Stimulated activated CD4-positive, alpha-beta T cell treated with anti-CD3 and anti-CD28 coated beads, Interleukin-2, amount 100 ng/mL, for 4 hours (primary cell): Measurements from ENCODE around the gene KNCN.

Experiments
- DNase-seq: peaks from one replicate; pipeline ENCODE4 v3.0.0-alpha.2; 2020; ENCODE audit warnings: low read depth

Gene KNCN

GRCh38 chr1:46523496-46524353 is 27.7 kb downstream of the KNCN start:
- DNase-seq, result no peak

DNA sequence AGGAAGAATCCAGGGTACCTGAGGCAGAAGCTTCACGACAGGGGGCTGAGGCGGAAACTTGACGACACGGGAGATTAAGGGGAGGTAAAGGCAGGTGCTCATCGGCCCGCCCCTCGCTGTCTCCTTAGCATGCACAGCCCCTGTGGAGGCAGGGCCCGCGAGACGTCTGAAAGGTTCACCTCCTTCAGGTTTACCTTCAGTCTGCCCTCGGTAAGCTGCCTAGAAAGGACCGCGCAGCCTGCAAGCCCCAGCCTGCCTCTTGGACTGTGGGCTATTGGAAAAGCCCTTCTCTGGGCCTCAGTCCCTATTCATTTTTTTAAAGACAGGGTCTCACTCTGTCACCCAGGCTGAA is 28.5 kb downstream of the KNCN start:
- no peak for DNase-seq

DNA sequence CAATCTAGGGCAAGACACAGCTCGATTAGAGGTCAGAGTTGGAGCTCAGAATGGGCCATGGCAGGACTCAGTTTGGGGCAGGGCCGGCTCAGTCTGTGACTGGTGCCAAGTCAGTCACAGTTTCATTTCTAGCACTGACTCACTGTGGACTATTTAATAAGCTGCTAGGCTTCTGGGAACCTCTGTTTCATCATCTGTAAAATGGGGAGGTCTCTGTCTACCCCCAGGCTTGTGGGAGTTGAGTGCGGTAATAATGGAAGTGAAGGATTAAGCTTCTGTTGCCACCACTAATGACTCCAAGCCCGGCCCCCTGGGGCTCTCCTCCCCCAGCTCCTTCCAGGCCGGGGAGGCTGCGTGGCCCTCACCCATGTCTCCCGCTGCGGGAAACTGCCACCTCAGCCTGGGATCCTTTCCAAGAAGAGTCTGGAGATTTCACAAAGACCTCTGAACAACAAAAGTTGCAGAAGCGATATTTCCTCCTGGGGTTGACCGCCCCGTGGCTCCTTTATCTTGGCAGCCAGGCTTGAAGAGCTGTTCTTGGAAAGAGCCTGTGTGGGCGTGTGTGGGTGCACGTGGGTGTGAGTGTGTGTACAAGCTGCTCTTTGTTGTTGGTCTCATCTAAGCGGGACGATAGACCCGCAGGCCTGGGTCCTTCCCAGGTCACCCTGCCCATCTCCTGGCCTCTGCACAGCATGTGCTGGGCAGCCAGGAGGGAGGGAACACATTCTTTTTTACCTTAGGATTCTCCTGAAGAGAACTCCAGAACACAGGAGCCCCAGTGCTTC is 29.1 kb downstream of the KNCN start:
- no peak for DNase-seq

GRCh38 chr1:46521414-46521813 is 30.0 kb downstream of the KNCN start:
- DNase-seq, result no peak

GRCh38 chr1:46520063-46520911 is 31.2 kb downstream of the KNCN start:
- DNase-seq, result no peak

GRCh38 chr1:46519209-46519608 is 32.2 kb downstream of the KNCN start:
- no peak for DNase-seq

GRCh38 chr1:46517932-46518498 is 33.4 kb downstream of the KNCN start:
- no peak for DNase-seq

- DNase-seq, result no peak
Measured at GRCh38 chr1:46517010-46517600, 34.3 kb downstream of the KNCN start.

DNA sequence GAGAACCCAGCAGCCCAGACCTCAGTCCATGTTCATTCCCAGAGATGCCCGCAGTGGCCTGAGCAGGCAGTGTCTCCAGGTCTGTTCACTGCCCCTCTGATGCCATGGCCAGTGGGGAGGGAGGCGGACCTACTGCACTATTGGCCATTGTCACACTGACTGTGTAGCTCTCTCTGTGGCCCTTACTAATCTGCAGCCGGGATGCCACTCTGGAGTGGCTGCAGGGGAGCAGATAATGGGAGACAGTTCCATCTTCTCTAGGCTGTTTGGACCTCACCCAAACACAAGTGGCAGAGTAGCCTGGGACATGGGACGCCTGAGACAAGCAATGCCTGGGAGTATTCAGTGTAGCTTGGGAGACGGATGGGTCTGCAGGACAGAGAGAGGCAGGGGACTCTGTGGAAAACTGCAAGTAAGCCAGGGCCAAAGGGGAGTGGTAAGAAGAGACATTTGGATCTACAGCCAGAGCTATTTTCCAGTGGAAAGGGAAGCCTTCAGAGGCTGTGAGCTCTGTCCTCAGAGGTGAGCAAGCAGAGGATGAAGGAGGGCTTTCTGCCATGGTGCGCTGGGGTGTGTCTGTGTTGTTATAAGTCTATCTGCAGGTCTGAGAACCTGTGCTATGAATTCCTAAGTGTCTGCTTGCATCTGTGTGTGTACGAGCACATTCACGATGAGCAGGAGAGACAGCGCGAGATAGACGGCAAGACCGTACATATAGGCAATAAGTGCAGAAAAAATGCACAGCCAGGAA is 35.1 kb downstream of the KNCN start:
- DNase-seq, result no peak

- DNase-seq, result no peak
Measured at GRCh38 chr1:46515576-46515975, 35.9 kb downstream of the KNCN start.

DNA sequence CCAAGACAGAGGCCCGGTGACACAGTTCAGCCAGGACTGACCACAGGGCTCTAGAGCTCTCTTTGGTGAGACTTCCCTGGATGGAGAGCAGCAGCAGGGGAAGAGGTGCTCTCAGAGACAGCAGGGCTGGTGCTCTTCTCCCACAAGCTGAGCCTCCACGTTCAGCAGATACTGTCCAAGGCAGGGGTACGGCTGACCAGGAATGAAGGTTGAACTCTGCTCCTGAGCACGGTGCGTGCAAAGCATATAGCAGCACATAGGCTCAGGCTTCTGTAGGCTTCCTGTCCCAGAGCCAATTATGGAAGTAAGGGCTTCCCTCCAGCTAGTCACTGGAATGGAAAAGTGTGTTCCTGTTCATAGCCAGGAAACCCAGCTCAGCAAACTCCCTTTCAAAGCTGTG is 37.9 kb downstream of the KNCN start:
- no peak for DNase-seq

DNA sequence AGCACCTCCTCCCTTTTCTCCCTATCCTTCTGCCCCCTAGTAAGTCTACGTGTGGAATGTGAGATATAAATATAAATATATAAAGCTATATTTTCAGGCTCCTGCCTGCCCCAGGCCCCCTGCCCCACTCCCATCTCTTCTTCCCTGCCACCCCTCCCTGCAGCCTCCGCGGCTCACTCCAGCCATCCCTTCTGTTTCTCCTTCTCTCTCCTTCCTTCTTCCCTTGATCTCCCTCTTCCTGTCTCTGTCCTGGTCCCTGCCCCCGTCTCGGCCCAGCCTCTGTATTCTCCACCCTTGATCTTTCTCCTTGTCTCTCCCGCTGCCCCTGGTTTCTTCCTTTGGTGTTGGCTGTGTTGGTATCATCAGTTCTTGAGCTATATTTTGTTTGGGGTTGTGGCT is 38.7 kb downstream of the KNCN start:
- DNase-seq, result no peak

GRCh38 chr1:46512135-46512791 is 39.2 kb downstream of the KNCN start:
- DNase-seq, result no peak

DNA sequence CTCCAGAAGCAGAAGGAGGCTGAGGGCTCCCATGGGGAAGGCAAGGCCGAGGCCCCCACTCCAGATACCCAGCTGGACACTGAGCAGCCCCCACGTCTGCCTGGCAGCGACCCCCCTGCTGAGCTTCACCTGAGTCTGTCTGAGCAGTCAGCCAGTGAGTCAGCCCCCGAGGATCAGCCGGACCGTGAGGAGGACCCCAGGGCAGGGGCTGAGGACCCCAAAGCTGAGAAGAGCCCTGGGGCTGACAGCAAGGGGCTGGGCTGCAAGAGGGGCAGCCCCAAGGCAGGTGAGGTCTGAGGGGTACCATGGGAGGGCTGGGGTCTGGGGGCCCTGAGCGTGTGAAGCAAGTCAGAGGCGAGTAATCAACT is 40.5 kb downstream of the KNCN start:
- DNase-seq, result no peak

GRCh38 chr1:46510341-46510997 is 41.0 kb downstream of the KNCN start:
- DNase-seq, result no peak

- no peak for DNase-seq
Measured at GRCh38 chr1:46508757-46509156, 42.7 kb downstream of the KNCN start.

DNA sequence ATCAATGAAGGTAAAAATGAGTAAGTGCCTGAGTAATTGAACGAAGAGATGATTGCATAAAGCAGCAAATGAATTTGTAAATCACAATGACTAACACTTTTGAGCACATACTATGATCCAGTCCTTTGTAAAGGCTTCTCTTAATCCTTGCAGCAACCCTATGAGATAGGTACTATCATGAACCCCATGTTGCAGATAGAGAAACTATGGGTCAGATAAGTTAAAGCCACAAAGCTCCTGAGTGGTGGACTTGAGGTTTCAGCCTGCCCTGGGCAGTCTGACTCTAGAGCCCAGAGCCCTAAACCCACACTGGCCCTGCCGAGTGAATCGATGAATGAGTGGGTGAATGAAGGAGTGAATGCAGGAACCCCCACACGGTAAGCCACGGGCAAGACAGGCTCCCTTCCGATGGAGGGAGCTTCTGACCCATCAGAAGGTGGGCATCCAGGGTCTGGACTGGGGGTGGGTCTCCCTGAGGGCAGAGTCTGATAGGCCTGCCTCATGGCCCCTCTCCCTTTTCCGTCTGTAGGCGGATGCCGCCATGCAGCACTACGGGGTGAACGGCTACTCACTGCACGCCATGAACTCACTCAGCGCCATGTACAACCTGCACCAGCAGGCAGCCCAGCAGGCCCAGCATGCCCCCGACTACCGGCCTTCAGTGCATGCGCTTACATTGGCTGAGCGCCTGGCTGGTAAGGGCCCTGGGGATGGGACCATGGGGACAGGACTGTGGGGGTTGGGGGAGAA is 44.8 kb downstream of the KNCN start:
- DNase-seq, result no peak

GRCh38 chr1:46503421-46503820 is 48.0 kb downstream of the KNCN start:
- DNase-seq, result no peak

- no peak for DNase-seq
Measured at GRCh38 chr1:46501528-46501927, 49.9 kb downstream of the KNCN start.
